PC-3 (cell line): ENCODE measurements around the gene SLC25A21. TPM values are rescaled to one million over a fixed set of nuclear protein-coding genes. Genes with fewer than 3 reads are reported as not detected.
A peak's percentile ranks its signal among the peaks of the same experiment; 100 is the strongest.

Source experiments
- ATAC-seq: fragments of 200-7000 bp; cut with Tn5 transposase; 2 replicates; pipeline ENCODE4 v1.9.1; 2020; ENCODE audit warnings: mild to moderate bottlenecking, moderate library complexity
- BruUV-seq: library from RNA; stranded (reverse); fragments of 400-500 nt; replicated peaks from 2 replicates; lab custom pipeline; 2021; lab: Mats Ljungman, UMichigan
- CTCF ChIA-PET: fragments of 300-600 bp; sonication (Branson Sonifier 250); formaldehyde crosslinking; loops from one replicate; lab custom pipeline; 2022; ENCODE audit warnings: antibody characterized with exemption; lab: Charles Lee
- POLR2A ChIA-PET: fragments of 300-600 bp; sonication (Branson Sonifier 250); formaldehyde crosslinking; loops from one replicate; lab custom pipeline; 2022; ENCODE audit warnings: antibody characterized with exemption; ENCODE audit not compliant: unreplicated experiment; lab: Charles Lee
- DNase-seq: peaks from one replicate; pipeline ENCODE4 v3.0.0-alpha.2; 2015
- H2AFZ ChIP-seq: fragments of 300-600 bp; sonication (generic); 2 replicates; pipeline ENCODE4 v1.6.0; 2016; ENCODE audit warnings: antibody characterized with exemption, low read length
- H3F3A ChIP-seq: fragments of 300-600 bp; sonication (generic); one replicate; pipeline ENCODE4 v1.6.0; 2017; ENCODE audit warnings: antibody characterized with exemption, low read length, control low read depth, mild to moderate bottlenecking; ENCODE audit not compliant: unreplicated experiment
- H3K27ac ChIP-seq: fragments of 300-600 bp; sonication (generic); 2 replicates; pipeline ENCODE4 v1.5.1; 2016; ENCODE audit warnings: mild to moderate bottlenecking, low read length
- H3K27me3 ChIP-seq: fragments of 300-600 bp; sonication (generic); 2 replicates; pipeline ENCODE4 v1.6.1; 2016; ENCODE audit warnings: low read length, mixed read lengths
- H3K36me3 ChIP-seq: fragments of 300-600 bp; sonication (generic); 2 replicates; pipeline ENCODE4 v1.6.1; 2016; ENCODE audit warnings: low read depth, mixed run types, low read length, mixed read lengths
- H3K4me1 ChIP-seq: fragments of 300-600 bp; sonication (generic); 2 replicates; pipeline ENCODE4 v1.5.1; 2016; ENCODE audit warnings: low read length; ENCODE audit not compliant: insufficient read depth
- H3K4me2 ChIP-seq: fragments of 300-600 bp; sonication (generic); 2 replicates; pipeline ENCODE4 v1.6.0; 2016; ENCODE audit warnings: low read length
- H3K4me3 ChIP-seq: fragments of 300-600 bp; sonication (generic); 2 replicates; pipeline ENCODE4 v1.5.1; 2016; ENCODE audit warnings: mild to moderate bottlenecking, low read length, mixed read lengths
- H3K79me2 ChIP-seq: fragments of 300-600 bp; sonication (generic); 2 replicates; pipeline ENCODE4 v1.6.1; 2017; ENCODE audit warnings: low read length, mixed read lengths
- H3K9ac ChIP-seq: fragments of 300-600 bp; sonication (generic); 2 replicates; pipeline ENCODE4 v1.6.0; 2016; ENCODE audit warnings: mild to moderate bottlenecking, low read length
- H3K9me2 ChIP-seq: fragments of 300-600 bp; sonication (generic); replicated peaks from 2 replicates; pipeline ENCODE4 v1.6.1; 2016; ENCODE audit warnings: mixed run types, low read length, mixed read lengths
- H3K9me3 ChIP-seq: fragments of 300-600 bp; sonication (generic); 2 replicates; pipeline ENCODE4 v1.6.1; 2016; ENCODE audit warnings: low read length, mixed read lengths
- H4K20me1 ChIP-seq: fragments of 300-600 bp; sonication (generic); 2 replicates; pipeline ENCODE4 v1.6.1; 2016; ENCODE audit warnings: low read length, mixed read lengths
- EZH2 ChIP-seq: fragments of 300-600 bp; sonication (generic); IDR thresholded peaks from one replicate; pipeline ENCODE4 v1.6.1; 2017; ENCODE audit warnings: antibody characterized with exemption, mild to moderate bottlenecking, low read length; ENCODE audit not compliant: unreplicated experiment
- EZH2phosphoT487 ChIP-seq: fragments of 300-600 bp; sonication (generic); IDR thresholded peaks from 2 replicates; pipeline ENCODE4 v1.6.1; 2018; ENCODE audit warnings: mild to moderate bottlenecking, antibody characterized with exemption, low read length, borderline replicate concordance
- intact Hi-C: fragments of 100-400 bp; cut with micrococcal nuclease; formaldehyde crosslinking; loops from 2 replicates; pipeline ENCODE4 v1.9.0; 2023
- total RNA-seq: library from RNA; depleted of rRNA; stranded (reverse); fragments of >200 nt; gene quantifications from 2 replicates; pipeline ENCODE4 v1.2.3, GENCODE V29; 2014
- TF ChIP-seq, protein P1 (sequence below): fragments of 300-600 bp; sonication (generic); conservative IDR thresholded peaks from 2 replicates; pipeline ENCODE4 v1.5.1; 2017; ENCODE audit warnings: antibody characterized with exemption, low read depth, mild to moderate bottlenecking, low read length

Gene SLC25A21
- total RNA-seq, 1 experiment from 2014 or later, result 0.87 TPM

- TF ChIP-seq EZH2phosphoT487 (peak; percentile 96), EZH2 (no peak)
- TF ChIP-seq, protein P1, sequence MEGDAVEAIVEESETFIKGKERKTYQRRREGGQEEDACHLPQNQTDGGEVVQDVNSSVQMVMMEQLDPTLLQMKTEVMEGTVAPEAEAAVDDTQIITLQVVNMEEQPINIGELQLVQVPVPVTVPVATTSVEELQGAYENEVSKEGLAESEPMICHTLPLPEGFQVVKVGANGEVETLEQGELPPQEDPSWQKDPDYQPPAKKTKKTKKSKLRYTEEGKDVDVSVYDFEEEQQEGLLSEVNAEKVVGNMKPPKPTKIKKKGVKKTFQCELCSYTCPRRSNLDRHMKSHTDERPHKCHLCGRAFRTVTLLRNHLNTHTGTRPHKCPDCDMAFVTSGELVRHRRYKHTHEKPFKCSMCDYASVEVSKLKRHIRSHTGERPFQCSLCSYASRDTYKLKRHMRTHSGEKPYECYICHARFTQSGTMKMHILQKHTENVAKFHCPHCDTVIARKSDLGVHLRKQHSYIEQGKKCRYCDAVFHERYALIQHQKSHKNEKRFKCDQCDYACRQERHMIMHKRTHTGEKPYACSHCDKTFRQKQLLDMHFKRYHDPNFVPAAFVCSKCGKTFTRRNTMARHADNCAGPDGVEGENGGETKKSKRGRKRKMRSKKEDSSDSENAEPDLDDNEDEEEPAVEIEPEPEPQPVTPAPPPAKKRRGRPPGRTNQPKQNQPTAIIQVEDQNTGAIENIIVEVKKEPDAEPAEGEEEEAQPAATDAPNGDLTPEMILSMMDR, result peak; percentile 67
- ChIA-PET CTCF (interaction anchor here (0.7 to 2.2 kb wide), 6 partner anchors 33 to 1703 kb away, joined by 3 to 9 read pairs (median 6); no protein-coding TSS in a partner anchor), POLR2A (interaction anchor here (0.6 to 1.1 kb wide), 10 partner anchors 11 to 536 kb away, joined by 3 to 10 read pairs (median 4); partner anchors contain the start of genes FOXA1, PAX9 and TTC6)
- Histone ChIP-seq H3K4me2 (peak within 1 kb of the TSS; percentile 97), H3K4me1 (peaks cover 68% of the 10 kb centered on the region), H3K9me2 (no peaks in the 10 kb centered on the region), H3F3A (no peaks in the 10 kb centered on the region), H3K4me3 (peak within 1 kb of the TSS; percentile 83), H4K20me1 (no peaks in the 10 kb centered on the region), H2AFZ (peak within 1 kb of the TSS; percentile 84), H3K79me2 (peaks cover 51% of the 10 kb centered on the region), H3K27me3 (no peaks in the 10 kb centered on the region), H3K9me3 (no peaks in the 10 kb centered on the region), H3K9ac (peak within 1 kb of the TSS; percentile 75), H3K27ac (peak within 1 kb of the TSS; percentile 81), H3K36me3 (no peaks in the 10 kb centered on the region)
- ATAC-seq (peak; percentile 72), DNase-seq (peak; percentile 93)
- intact Hi-C loops, result loop anchor here (1.0 to 5.0 kb wide), 5 partner anchors 25 to 895 kb away; partner anchors contain the start of gene SLC25A21
- BruUV-seq, result TSS peak; percentile 91
These were observed 25.2 kb upstream of the SLC25A21 start, which contains the start of gene MIPOL1 for GRCh38 chr14:37197421-37198272. MIPOL1 (plus strand) TSS chr14:37197937; CDS start chr14:37247889, 49,952 bp downstream.

- H2AFZ ChIP-seq, result peak overlapping the region; percentile 84
- CTCF ChIA-PET, result interaction anchor here (1.2 to 2.2 kb wide), 3 partner anchors 34 to 388 kb away, joined by 7 to 9 read pairs (median 7); no protein-coding TSS in a partner anchor
- POLR2A ChIA-PET, result interaction anchor here (0.6 to 0.7 kb wide), 8 partner anchors 10 to 535 kb away, joined by 3 to 10 read pairs (median 4); partner anchors contain the start of genes FOXA1, PAX9 and TTC6
These were observed 24.4 kb upstream of the SLC25A21 start for GRCh38 chr14:37196604-37197420.

More at GRCh38 chr14:37196604-37197420, 24.4 kb upstream of the SLC25A21 start:
- Histone ChIP-seq H3K36me3 (no peaks in the 10 kb centered on the region), H3K27me3 (no peaks in the 10 kb centered on the region), H3K9me2 (no peaks in the 10 kb centered on the region), H3K9ac (peak overlapping the region; percentile 75), H3K9me3 (no peaks in the 10 kb centered on the region), H3K27ac (peak overlapping the region; percentile 81), H4K20me1 (no peaks in the 10 kb centered on the region), H3K79me2 (peaks cover 46% of the 10 kb centered on the region), H3K4me3 (peak overlapping the region; percentile 83), H3K4me2 (peak overlapping the region; percentile 97), H3F3A (no peaks in the 10 kb centered on the region), H3K4me1 (peaks cover 60% of the 10 kb centered on the region)
- ATAC-seq (0 out of 2 replicates have a peak, but pooled peaks have one; percentile 2), DNase-seq (peak; percentile 26)
- BruUV-seq, result no TSS peak
- TF ChIP-seq, protein P1, result no peak
- TF ChIP-seq EZH2phosphoT487, result no peak
- TF ChIP-seq EZH2, result no peak
- intact Hi-C loops, result loop anchor here (5.0 kb wide), 1 partner anchor 895 kb away; no protein-coding TSS in a partner anchor
